Caco-2 (cell line): Measurements from ENCODE around the gene LRRC10B. TPM values are rescaled to one million over a fixed set of nuclear protein-coding genes. Genes with fewer than 3 reads are reported as not detected.
A peak's percentile ranks its signal among the peaks of the same experiment; 100 is the strongest.

Source experiments
- BruUV-seq: library from RNA; stranded (reverse); fragments of 400-500 nt; replicated peaks from 2 replicates; lab custom pipeline; 2021; lab: Mats Ljungman, UMichigan
- CTCF ChIA-PET: fragments of 300-600 bp; sonication (Branson Sonifier 250); formaldehyde crosslinking; loops from one replicate; lab custom pipeline; 2022; ENCODE audit warnings: antibody characterized with exemption; lab: Charles Lee
- POLR2A ChIA-PET: fragments of 300-600 bp; sonication (Branson Sonifier 250); formaldehyde crosslinking; loops from one replicate; lab custom pipeline; 2022; ENCODE audit warnings: antibody characterized with exemption; lab: Charles Lee
- DNase-seq, 2 experiments: peaks; one replicate each; pipeline versions ENCODE4 v3.0.0 to v3.0.0-alpha.2; 2020 to 2022
- H3K27me3 ChIP-seq: replicated peaks from 2 replicates; pipeline ENCODE4 v1.6.0; 2011; ENCODE audit warnings: low read length; ENCODE audit not compliant: control insufficient read depth, insufficient read depth
- H3K36me3 ChIP-seq: 2 replicates; pipeline ENCODE4 v1.5.1; 2011; ENCODE audit warnings: low read length; ENCODE audit not compliant: control insufficient read depth, insufficient read depth
- H3K4me1 ChIP-seq: fragments of 250-450 bp; sonication (Bioruptor Pico); 2 replicates; pipeline ENCODE4 v1.5.1; 2020; ENCODE audit warnings: mild to moderate bottlenecking
- H3K4me3 ChIP-seq: 2 replicates; pipeline ENCODE4 v1.5.1; 2011; ENCODE audit warnings: low read depth, mild to moderate bottlenecking, control low read depth, low read length
- H3K9me3 ChIP-seq: fragments of 250-450 bp; sonication (Bioruptor Pico); 2 replicates; pipeline ENCODE4 v1.5.1; 2020; ENCODE audit warnings: mild to moderate bottlenecking, moderate library complexity
- H3K27ac Mint-ChIP-seq: one replicate; pipeline ENCODE4 v1.8.0; 2022; ENCODE audit warnings: mixed read lengths; ENCODE audit not compliant: unreplicated experiment
- H3K27me3 Mint-ChIP-seq: one replicate; pipeline ENCODE4 v1.8.0; 2022; ENCODE audit warnings: mixed read lengths; ENCODE audit not compliant: insufficient read depth, unreplicated experiment
- H3K36me3 Mint-ChIP-seq: one replicate; pipeline ENCODE4 v1.8.0; 2022; ENCODE audit warnings: mild to moderate bottlenecking, mixed read lengths; ENCODE audit not compliant: insufficient read depth, unreplicated experiment
- H3K4me1 Mint-ChIP-seq: one replicate; pipeline ENCODE4 v1.8.0; 2022; ENCODE audit warnings: low read depth, mixed read lengths; ENCODE audit not compliant: unreplicated experiment
- H3K4me3 Mint-ChIP-seq: one replicate; pipeline ENCODE4 v1.8.0; 2022; ENCODE audit warnings: mild to moderate bottlenecking, moderate library complexity, mixed read lengths; ENCODE audit not compliant: unreplicated experiment
- H3K9me3 Mint-ChIP-seq: one replicate; pipeline ENCODE4 v1.8.0; 2022; ENCODE audit warnings: mixed read lengths; ENCODE audit not compliant: unreplicated experiment
- intact Hi-C: fragments of 100-400 bp; cut with micrococcal nuclease; formaldehyde crosslinking; loops from one replicate; pipeline ENCODE4 v1.10.0; 2022; ENCODE audit not compliant: unreplicated experiment
- total RNA-seq: library from RNA; stranded (reverse); gene quantifications from 2 replicates; pipeline ENCODE4 v1.2.3, GENCODE V29; 2022
- TF ChIP-seq, protein P1 (sequence below), 2 experiments: fragments of 200-600 bp in 1 of 2; IDR thresholded peaks; 1 replicate in 1 of 2; 2 replicates in 1 of 2; pipeline versions ENCODE4 v1.5.1 to v1.8.0; 2011 to 2022; ENCODE audit warnings: antibody characterized with exemption in 1 of 2, control low read depth in 1 of 2, inconsistent platforms in 1 of 2, low read depth in 1 of 2, low read length in 1 of 2, mild to moderate bottlenecking in 1 of 2, moderate library complexity in 1 of 2; ENCODE audit not compliant: insufficient read depth in 1 of 2, severe bottlenecking in 1 of 2, unreplicated experiment in 1 of 2

The LRRC10B gene
- total RNA-seq, 1 experiment from 2014 or later, result 0.34 TPM

DNA sequence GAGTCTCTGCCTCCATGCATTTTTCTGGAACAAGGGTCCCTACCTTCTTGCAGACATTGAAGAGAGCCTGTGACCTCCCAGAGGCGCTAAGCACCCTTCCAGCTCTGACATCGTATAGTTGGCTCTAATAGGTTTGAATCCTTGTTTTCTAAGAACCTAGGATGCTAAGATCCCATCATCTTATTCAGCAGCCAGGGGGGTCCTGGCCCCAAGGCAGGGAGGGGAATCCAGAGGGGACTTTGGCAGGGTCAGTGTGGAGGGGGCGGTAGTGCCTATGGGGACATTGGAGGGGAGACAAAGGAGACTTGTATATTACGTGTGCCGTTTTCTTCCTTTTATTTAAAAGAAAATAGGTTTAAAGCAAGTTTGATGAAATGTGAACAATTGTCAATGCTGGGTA lies 3.4 kb upstream of the LRRC10B start:
- ChIA-PET POLR2A (no interaction called here), CTCF (no interaction called here)
- H3K9me3 ChIP-seq, result no peaks in the 10 kb centered on the region
- no peak overlapping the region for H3K27ac Mint-ChIP-seq
- peaks cover 7% of the 10 kb centered on the region for H3K4me1 Mint-ChIP-seq
- no peak overlapping the region for H3K4me3 ChIP-seq
- no peaks in the 10 kb centered on the region for H3K9me3 Mint-ChIP-seq
- intact Hi-C loops, result no loop called here
- H3K4me3 Mint-ChIP-seq, result no peak overlapping the region
- DNase-seq, result no peak
- peaks cover 6% of the 10 kb centered on the region for H3K36me3 Mint-ChIP-seq
- peaks cover 14% of the 10 kb centered on the region; the same call in 1 of the 2 replicates for H3K4me1 ChIP-seq
- BruUV-seq, result no TSS peak
- no peaks in the 10 kb centered on the region for H3K27me3 ChIP-seq
- peaks cover 5% of the 10 kb centered on the region for H3K27me3 Mint-ChIP-seq
- no peaks in the 10 kb centered on the region for H3K36me3 ChIP-seq
- TF ChIP-seq, protein P1, sequence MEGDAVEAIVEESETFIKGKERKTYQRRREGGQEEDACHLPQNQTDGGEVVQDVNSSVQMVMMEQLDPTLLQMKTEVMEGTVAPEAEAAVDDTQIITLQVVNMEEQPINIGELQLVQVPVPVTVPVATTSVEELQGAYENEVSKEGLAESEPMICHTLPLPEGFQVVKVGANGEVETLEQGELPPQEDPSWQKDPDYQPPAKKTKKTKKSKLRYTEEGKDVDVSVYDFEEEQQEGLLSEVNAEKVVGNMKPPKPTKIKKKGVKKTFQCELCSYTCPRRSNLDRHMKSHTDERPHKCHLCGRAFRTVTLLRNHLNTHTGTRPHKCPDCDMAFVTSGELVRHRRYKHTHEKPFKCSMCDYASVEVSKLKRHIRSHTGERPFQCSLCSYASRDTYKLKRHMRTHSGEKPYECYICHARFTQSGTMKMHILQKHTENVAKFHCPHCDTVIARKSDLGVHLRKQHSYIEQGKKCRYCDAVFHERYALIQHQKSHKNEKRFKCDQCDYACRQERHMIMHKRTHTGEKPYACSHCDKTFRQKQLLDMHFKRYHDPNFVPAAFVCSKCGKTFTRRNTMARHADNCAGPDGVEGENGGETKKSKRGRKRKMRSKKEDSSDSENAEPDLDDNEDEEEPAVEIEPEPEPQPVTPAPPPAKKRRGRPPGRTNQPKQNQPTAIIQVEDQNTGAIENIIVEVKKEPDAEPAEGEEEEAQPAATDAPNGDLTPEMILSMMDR (IDR thresholded peaks at IDR 0.05; ENCODE audit: insufficient read depth in 1 of 2, low read depth in 1 of 2, low read length in 1 of 2, severe bottlenecking in 1 of 2, unreplicated experiment in 1 of 2), result no peak

DNA sequence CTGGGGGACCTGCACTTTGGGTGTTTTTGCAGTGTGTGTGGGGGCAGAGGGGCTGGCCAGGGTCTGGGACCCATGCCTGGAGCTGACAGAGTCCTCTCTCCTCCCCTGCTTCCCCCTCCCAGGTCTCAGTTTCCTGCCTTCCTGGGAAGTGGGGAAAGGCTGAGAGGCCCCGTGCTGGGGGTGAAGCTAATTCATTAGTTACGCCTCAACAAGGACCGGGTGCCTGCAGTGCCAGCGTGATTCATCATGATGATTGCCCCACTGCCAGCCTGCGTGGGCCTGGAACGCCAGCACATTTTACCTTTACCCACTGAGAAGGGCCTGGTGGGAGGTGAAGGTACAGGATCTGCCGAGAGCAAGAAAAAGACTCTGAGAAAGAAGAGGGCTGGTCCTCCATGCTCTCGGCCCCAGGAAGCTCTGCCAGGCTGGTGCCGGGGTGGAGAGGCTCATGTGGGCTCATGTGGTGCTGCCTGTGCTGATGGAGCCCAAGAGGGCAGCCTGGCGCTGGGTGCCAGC lies 2.9 kb upstream of the LRRC10B start:
- H3K36me3 ChIP-seq, result no peaks in the 10 kb centered on the region
- H3K27me3 ChIP-seq, result no peaks in the 10 kb centered on the region
- TF ChIP-seq, protein P1 (IDR thresholded peaks at IDR 0.05; ENCODE audit: insufficient read depth in 1 of 2, low read depth in 1 of 2, low read length in 1 of 2, severe bottlenecking in 1 of 2, unreplicated experiment in 1 of 2), result no peak
- no peak overlapping the region for H3K27ac Mint-ChIP-seq
- CTCF ChIA-PET, result no interaction called here
- POLR2A ChIA-PET, result no interaction called here
- H3K36me3 Mint-ChIP-seq, result peaks cover 6% of the 10 kb centered on the region
- BruUV-seq, result no TSS peak
- H3K9me3 ChIP-seq, result no peaks in the 10 kb centered on the region
- H3K9me3 Mint-ChIP-seq, result no peaks in the 10 kb centered on the region
- intact Hi-C loops, result no loop called here
- peaks cover 7% of the 10 kb centered on the region for H3K4me1 Mint-ChIP-seq
- no peak for DNase-seq
- H3K4me3 Mint-ChIP-seq, result no peak overlapping the region
- H3K27me3 Mint-ChIP-seq, result peaks cover 5% of the 10 kb centered on the region
- H3K4me1 ChIP-seq, result peaks cover 14% of the 10 kb centered on the region; the same call in 1 of the 2 replicates
- H3K4me3 ChIP-seq, result no peak overlapping the region

DNA sequence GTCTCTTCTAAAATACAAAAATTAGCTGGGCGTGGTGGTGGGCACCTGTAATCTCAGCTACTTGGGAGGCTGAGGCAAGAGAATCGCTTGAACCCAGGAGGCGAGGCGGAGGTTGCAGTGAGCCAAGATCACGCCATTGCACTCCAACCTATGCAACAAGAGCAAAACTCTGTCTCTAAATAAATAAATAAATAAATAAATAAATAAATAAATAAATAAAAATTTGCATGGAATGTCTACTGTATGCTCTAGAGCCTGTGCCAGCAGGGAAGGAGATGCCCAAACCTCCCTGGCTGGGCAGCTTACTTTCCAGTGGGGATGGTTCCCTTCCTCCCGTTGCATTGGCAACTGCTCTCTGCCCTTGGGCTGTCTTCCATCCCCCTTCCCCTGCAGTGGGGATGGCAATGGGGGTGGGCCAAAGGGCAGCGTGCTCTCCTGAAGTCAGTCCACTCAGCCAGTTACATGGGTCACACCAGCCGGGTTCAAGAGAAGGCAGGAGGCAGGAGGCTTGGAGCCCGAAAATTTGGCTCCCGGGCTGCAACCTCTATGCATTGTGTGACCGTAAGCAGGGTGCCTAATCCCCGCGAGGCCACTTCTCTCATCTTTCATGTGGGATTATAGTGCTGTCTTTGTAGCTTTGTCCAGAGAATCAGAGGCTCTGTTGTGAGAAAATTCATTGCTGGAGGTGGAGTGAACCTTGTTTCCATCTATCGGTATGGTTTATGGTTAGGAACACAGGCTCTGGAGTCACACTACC lies 1.4 kb upstream of the LRRC10B start:
- BruUV-seq, result no TSS peak
- POLR2A ChIA-PET, result interaction anchor here (0.5 kb wide), 1 partner anchor 56 kb away, joined by 3 read pairs; no protein-coding TSS in a partner anchor
- Histone ChIP-seq H3K4me3 (no peak overlapping the region), H3K27me3 (no peaks in the 10 kb centered on the region), H3K9me3 (no peaks in the 10 kb centered on the region), H3K4me1 (peaks cover 17% of the 10 kb centered on the region; the same call in 1 of the 2 replicates), H3K36me3 (no peaks in the 10 kb centered on the region)
- TF ChIP-seq, protein P1 (IDR thresholded peaks at IDR 0.05; ENCODE audit: insufficient read depth in 1 of 2, low read depth in 1 of 2, low read length in 1 of 2, severe bottlenecking in 1 of 2, unreplicated experiment in 1 of 2), result no peak
- Mint-ChIP-seq H3K27ac (no peak overlapping the region), H3K4me3 (peak overlapping the region; percentile 80), H3K9me3 (no peaks in the 10 kb centered on the region), H3K27me3 (peaks cover 5% of the 10 kb centered on the region), H3K4me1 (peaks cover 7% of the 10 kb centered on the region), H3K36me3 (peaks cover 6% of the 10 kb centered on the region)
- intact Hi-C loops, result no loop called here
- CTCF ChIA-PET, result interaction anchor here (0.7 to 2.6 kb wide), 5 partner anchors 10 to 71 kb away, joined by 3 to 16 read pairs (median 4); no protein-coding TSS in a partner anchor
- DNase-seq, result no peak
